Endothelial cell of umbilical vein (primary cell): Measurements from ENCODE around the gene KMT2B. TPM values are rescaled to one million over a fixed set of nuclear protein-coding genes. Genes with fewer than 3 reads are reported as not detected.

Experiments used
- BruUV-seq: library from RNA; stranded (reverse); fragments of 400-500 nt; replicated peaks from 2 replicates; lab custom pipeline; 2021; lab: Mats Ljungman, UMichigan
- CTCF ChIA-PET: fragments of 300-600, 350-600 bp; sonication (Branson Sonifier 250); formaldehyde crosslinking; loops from one replicate; lab custom pipeline; 2021; ENCODE audit warnings: antibody characterized with exemption, inconsistent platforms; lab: Charles Lee
- POLR2A ChIA-PET: fragments of 300-600, 350-600 bp; sonication (Branson Sonifier 250); formaldehyde crosslinking; loops from one replicate; lab custom pipeline; 2021; ENCODE audit warnings: antibody characterized with exemption, inconsistent platforms; lab: Charles Lee
- DNase-seq: peaks from one replicate; pipeline ENCODE4 v3.0.0-alpha.2; 2011; ENCODE audit warnings: low read depth, low spot score
- FAIRE-seq: peaks from 2 replicates; lab custom pipeline; 2011; peaks lifted over from hg19 to GRCh38; lab: Jason Lieb, UNC
- H2AFZ ChIP-seq: 2 replicates; pipeline ENCODE4 v1.6.0; 2012; ENCODE audit warnings: low read depth, low read length, control low read depth, inconsistent platforms
- H3K27ac ChIP-seq: 2 replicates; pipeline ENCODE4 v1.5.1; 2011; ENCODE audit warnings: low read depth, mild to moderate bottlenecking, control low read depth, low read length, moderate library complexity; ENCODE audit not compliant: insufficient read depth
- H3K27me3 ChIP-seq, 2 experiments: 2 replicates each; pipeline versions ENCODE4 v1.6.0 to v1.6.1; 2011; ENCODE audit warnings: low read length in 2 of 2, mixed read lengths in 1 of 2; ENCODE audit not compliant: control insufficient read depth in 2 of 2, insufficient read depth in 2 of 2
- H3K36me3 ChIP-seq, 2 experiments: 2 replicates in 1 of 2; 3 replicates in 1 of 2; pipeline ENCODE4 v1.5.1; 2011; ENCODE audit warnings: low read length in 2 of 2, mild to moderate bottlenecking in 1 of 2, moderate library complexity in 1 of 2; ENCODE audit not compliant: control insufficient read depth in 2 of 2, insufficient read depth in 2 of 2; ENCODE audit errors: extremely low read depth in 1 of 2
- H3K4me1 ChIP-seq: 3 replicates; pipeline ENCODE4 v1.5.1; 2011; ENCODE audit warnings: mild to moderate bottlenecking, low read length; ENCODE audit not compliant: control insufficient read depth, insufficient read depth; ENCODE audit errors: extremely low read depth
- H3K4me2 ChIP-seq: 2 replicates; pipeline ENCODE4 v1.6.1; 2011; ENCODE audit warnings: low read length, control low read depth, mixed read lengths; ENCODE audit not compliant: insufficient read depth
- H3K4me3 ChIP-seq, 3 experiments: fragments of 200-600 bp in 1 of 3; sonication (generic), shearing (Covaris generic) in 1 of 3; replicated peaks in 1 of 3; 2 replicates each; pipeline ENCODE4 v1.5.1; 2011 to 2016; ENCODE audit warnings: control low read depth in 3 of 3, low read length in 3 of 3, mild to moderate bottlenecking in 2 of 3, inconsistent platforms in 1 of 3, low read depth in 1 of 3, moderate library complexity in 1 of 3; ENCODE audit not compliant: insufficient read depth in 1 of 3
- H3K79me2 ChIP-seq: 2 replicates; pipeline ENCODE4 v1.6.0; 2012; ENCODE audit warnings: low read length, inconsistent platforms; ENCODE audit not compliant: control insufficient read depth, insufficient read depth
- H3K9ac ChIP-seq: replicated peaks from 2 replicates; pipeline ENCODE3; 2011; ENCODE audit warnings: low read length, control low read depth; ENCODE audit not compliant: insufficient read depth; ENCODE audit errors: extremely low read depth
- H3K9me1 ChIP-seq: replicated peaks from 3 replicates; pipeline ENCODE4 v1.6.0; 2011; ENCODE audit warnings: mild to moderate bottlenecking, low read length; ENCODE audit not compliant: control insufficient read depth, insufficient read depth; ENCODE audit errors: extremely low read depth
- H3K9me3 ChIP-seq: replicated peaks from 2 replicates; pipeline ENCODE4 v1.5.1; 2012; ENCODE audit warnings: low read length, inconsistent platforms; ENCODE audit not compliant: control insufficient read depth, insufficient read depth
- H4K20me1 ChIP-seq: replicated peaks from 2 replicates; pipeline ENCODE3; 2011; ENCODE audit warnings: mild to moderate bottlenecking, low read length; ENCODE audit not compliant: control insufficient read depth, insufficient read depth; ENCODE audit errors: extremely low read depth
- CTCF ChIP-seq, 2 donors: IDR thresholded peaks; 1 replicate in 1 of 2; 2 replicates in 1 of 2; pipeline ENCODE4 v1.5.1; 2011; ENCODE audit warnings: low read length in 2 of 2, mild to moderate bottlenecking in 2 of 2, moderate library complexity in 2 of 2, control low read depth in 1 of 2, inconsistent platforms in 1 of 2, low read depth in 1 of 2; ENCODE audit not compliant: insufficient read depth in 1 of 2; ENCODE audit errors: extremely low read depth in 1 of 2
- EZH2 ChIP-seq: IDR thresholded peaks from 2 replicates; pipeline ENCODE4 v1.6.1; 2012; ENCODE audit warnings: borderline replicate concordance, low read depth, mild to moderate bottlenecking, moderate library complexity, low read length, inconsistent platforms; ENCODE audit not compliant: severe bottlenecking
- FOS ChIP-seq: IDR thresholded peaks from 2 replicates; pipeline ENCODE4 v1.6.1; 2011; ENCODE audit warnings: mild to moderate bottlenecking, low read length, moderate library complexity, borderline replicate concordance; ENCODE audit not compliant: insufficient read depth
- GATA2 ChIP-seq: IDR thresholded peaks from 2 replicates; pipeline ENCODE4 v1.7.0; 2011; ENCODE audit warnings: low read depth, mild to moderate bottlenecking, moderate library complexity, mixed read lengths, low read length; ENCODE audit not compliant: insufficient read length, insufficient read depth
- JUN ChIP-seq: IDR thresholded peaks from 2 replicates; pipeline ENCODE4 v1.6.1; 2011; ENCODE audit warnings: borderline replicate concordance, low read depth; ENCODE audit not compliant: insufficient read length, insufficient read depth
- MAX ChIP-seq: IDR thresholded peaks from 2 replicates; pipeline ENCODE4 v1.6.1; 2011; ENCODE audit not compliant: insufficient read depth, insufficient read length
- MYC ChIP-seq: IDR thresholded peaks from one replicate; pipeline ENCODE4 v1.6.1; 2011; ENCODE audit warnings: mild to moderate bottlenecking, low read depth, low read length
- POLR2A ChIP-seq: IDR thresholded peaks from 2 replicates; pipeline ENCODE4 v1.6.1; 2012; ENCODE audit warnings: low read depth, mild to moderate bottlenecking, control low read depth, low read length
- POLR2AphosphoS5 ChIP-seq: IDR thresholded peaks from 2 replicates; pipeline ENCODE4 v1.6.1; 2012; ENCODE audit warnings: low read depth, mild to moderate bottlenecking, control low read depth, low read length, moderate library complexity; ENCODE audit not compliant: insufficient read depth
- dilution Hi-C: fragments of 300-500 bp; cut with MboI; formaldehyde crosslinking; loops from one replicate; pipeline ENCODE4 v1.15.0; 2019; ENCODE audit warnings: low sequenced_read_pairs; ENCODE audit not compliant: extremely low pct_ligation_motif_present
- intact Hi-C: fragments of 100-400 bp; cut with micrococcal nuclease; formaldehyde crosslinking; loops from one replicate; pipeline ENCODE4 v1.10.0; 2022
- polyA plus RNA-seq, 4 experiments: library from polyadenylated mRNA; depleted of rRNA in 3 of 4; stranded (reverse) in 3 of 4; unstranded in 1 of 4; fragments of >200 nt; gene quantifications; 2 replicates each; pipeline versions ENCODE4 v1.2.1 to v1.2.3, GENCODE V29; 2011 to 2012; ENCODE audit warnings: missing spikeins in 1 of 4
- total RNA-seq: library from RNA; stranded (reverse); gene quantifications from 2 replicates; pipeline ENCODE4 v1.2.3, GENCODE V29; 2021

The KMT2B gene
- total and polyA plus RNA-seq, 2 donors (not counting 3 experiments of a cell fraction or from before 2014, with no cell fraction given), result 28.4 to 37.2 TPM

- ChIA-PET CTCF (interaction anchor here (0.6 to 2.5 kb wide), 12 partner anchors 8 to 351 kb away, joined by 3 to 12 read pairs (median 4); partner anchors contain the start of gene LIN37), POLR2A (no interaction called here)
- no peaks in the 10 kb centered on the region for H3K9me3 ChIP-seq
- no TSS peak for BruUV-seq
- H2AFZ ChIP-seq, result peak overlapping the region; percentile 83
- H3K36me3 ChIP-seq, result no peaks in the 10 kb centered on the region
- no peaks in the 10 kb centered on the region for H3K9me1 ChIP-seq
- FAIRE-seq, result peak; percentile 98
- TF ChIP-seq FOS (no peak), GATA2 (no peak), MAX (no peak), EZH2 (no peak), POLR2AphosphoS5 (no peak), MYC (no peak), JUN (no peak), CTCF (IDR thresholded peaks at IDR 0.05; ENCODE audit: extremely low read depth in 1 of 2, insufficient read depth in 1 of 2, low read depth in 1 of 2, low read length in 2 of 2) (no peak), POLR2A (no peak)
- H3K4me2 ChIP-seq, result peak overlapping the region; percentile 74
- dilution Hi-C loops (no loop called here), intact Hi-C loops (loop anchor here (1.0 kb wide), 1 partner anchor 15 kb away; no protein-coding TSS in a partner anchor)
- H3K79me2 ChIP-seq, result no peaks in the 10 kb centered on the region
- peak; percentile 97 for DNase-seq
- H3K27ac ChIP-seq, result no peak overlapping the region
- no peak overlapping the region for H3K9ac ChIP-seq
- H4K20me1 ChIP-seq, result no peaks in the 10 kb centered on the region
- H3K4me3 ChIP-seq, result peak overlapping the region; percentile 11 to 45 (median 25)
- no peaks in the 10 kb centered on the region for H3K27me3 ChIP-seq
- no peaks in the 10 kb centered on the region for H3K4me1 ChIP-seq
Observed at GRCh38 chr19:35702223-35703012, 15.4 kb upstream of the KMT2B start.
